Measurements from ENCODE around the gene TRANK1. TPM values are rescaled to one million over a fixed set of nuclear protein-coding genes. Genes with fewer than 3 reads are reported as not detected.
"Not testable (repeated sequence)": the region's sequence is repeated elsewhere in the genome, so short reads cannot be mapped to it uniquely, and the experiment has no call there.

TRANK1 gene
- total RNA-seq, 1 experiment from 2014 or later = 0.58 TPM

GRCh38 chr3:36957063-36957462 is 12.2 kb upstream of the TRANK1 start:
- ChIA-PET POLR2A (ENCODE audit: unreplicated experiment) (no interaction called here), CTCF (interaction anchor here (0.7 to 1.1 kb wide), 2 partner anchors 64 to 188 kb away, joined by 3 to 5 read pairs; no protein-coding TSS in a partner anchor)
- Histone ChIP-seq H3K27me3 (ENCODE audit: low read length) (no peaks in the 10 kb centered on the region), H3K36me3 (ENCODE audit: low read depth, low read length) (no peaks in the 10 kb centered on the region), H3K4me3 (ENCODE audit: low read length) (no peak overlapping the region), H3K27ac (ENCODE audit: low read length) (peak overlapping the region; percentile 77), H3K79me2 (ENCODE audit: low read length) (no peaks in the 10 kb centered on the region), H3K9me3 (ENCODE audit: low read length) (no peaks in the 10 kb centered on the region), H3K9ac (ENCODE audit: low read length) (no peak overlapping the region), H3K4me2 (ENCODE audit: low read length) (peak overlapping the region; percentile 74; the same call in 1 of the 2 replicates), H4K20me1 (ENCODE audit: low read length) (no peaks in the 10 kb centered on the region), H3K4me1 (ENCODE audit: insufficient read depth, low read length) (peaks cover 35% of the 10 kb centered on the region), H2AFZ (ENCODE audit: low read length) (no peak overlapping the region), H3F3A (ENCODE audit: low read length, unreplicated experiment) (peaks cover 3% of the 10 kb centered on the region), H3K9me2 (replicated peaks; ENCODE audit: low read length) (no peaks in the 10 kb centered on the region)
- ATAC-seq (no peak), DNase-seq (no peak)
- no TSS peak for BruUV-seq (replicated peaks)
- TF ChIP-seq EZH2phosphoT487 (IDR thresholded peaks at IDR 0.05; ENCODE audit: borderline replicate concordance, low read length) = no peak
- TF ChIP-seq, protein P1, sequence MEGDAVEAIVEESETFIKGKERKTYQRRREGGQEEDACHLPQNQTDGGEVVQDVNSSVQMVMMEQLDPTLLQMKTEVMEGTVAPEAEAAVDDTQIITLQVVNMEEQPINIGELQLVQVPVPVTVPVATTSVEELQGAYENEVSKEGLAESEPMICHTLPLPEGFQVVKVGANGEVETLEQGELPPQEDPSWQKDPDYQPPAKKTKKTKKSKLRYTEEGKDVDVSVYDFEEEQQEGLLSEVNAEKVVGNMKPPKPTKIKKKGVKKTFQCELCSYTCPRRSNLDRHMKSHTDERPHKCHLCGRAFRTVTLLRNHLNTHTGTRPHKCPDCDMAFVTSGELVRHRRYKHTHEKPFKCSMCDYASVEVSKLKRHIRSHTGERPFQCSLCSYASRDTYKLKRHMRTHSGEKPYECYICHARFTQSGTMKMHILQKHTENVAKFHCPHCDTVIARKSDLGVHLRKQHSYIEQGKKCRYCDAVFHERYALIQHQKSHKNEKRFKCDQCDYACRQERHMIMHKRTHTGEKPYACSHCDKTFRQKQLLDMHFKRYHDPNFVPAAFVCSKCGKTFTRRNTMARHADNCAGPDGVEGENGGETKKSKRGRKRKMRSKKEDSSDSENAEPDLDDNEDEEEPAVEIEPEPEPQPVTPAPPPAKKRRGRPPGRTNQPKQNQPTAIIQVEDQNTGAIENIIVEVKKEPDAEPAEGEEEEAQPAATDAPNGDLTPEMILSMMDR (conservative IDR thresholded peaks at IDR 0.05; ENCODE audit: low read depth, low read length) = peak; percentile 33; the same call in 1 of the 2 replicates
- intact Hi-C loops (cut with micrococcal nuclease) = no loop called here

GRCh38 chr3:36956155-36956554 is 11.3 kb upstream of the TRANK1 start:
- ATAC-seq = no peak
- no peak overlapping the region for H3K4me2 ChIP-seq (ENCODE audit: low read length)
- H2AFZ ChIP-seq (ENCODE audit: low read length) = no peak overlapping the region
- H3K36me3 ChIP-seq (ENCODE audit: low read depth, low read length) = no peaks in the 10 kb centered on the region
- H3K4me1 ChIP-seq (ENCODE audit: insufficient read depth, low read length) = peaks cover 35% of the 10 kb centered on the region
- no TSS peak for BruUV-seq (replicated peaks)
- ChIA-PET CTCF (no interaction called here), POLR2A (ENCODE audit: unreplicated experiment) (no interaction called here)
- intact Hi-C loops (cut with micrococcal nuclease) = no loop called here
- no peak for DNase-seq
- no peaks in the 10 kb centered on the region for H3K79me2 ChIP-seq (ENCODE audit: low read length)
- no peaks in the 10 kb centered on the region for H3K9me3 ChIP-seq (ENCODE audit: low read length)
- no peaks in the 10 kb centered on the region for H3K27me3 ChIP-seq (ENCODE audit: low read length)
- H3K27ac ChIP-seq (ENCODE audit: low read length) = no peak overlapping the region
- peaks cover 3% of the 10 kb centered on the region for H3F3A ChIP-seq (ENCODE audit: low read length, unreplicated experiment)
- no peaks in the 10 kb centered on the region for H4K20me1 ChIP-seq (ENCODE audit: low read length)
- TF ChIP-seq, protein P1 (conservative IDR thresholded peaks at IDR 0.05; ENCODE audit: low read depth, low read length) = no peak
- TF ChIP-seq EZH2 (IDR thresholded peaks at IDR 0.05; ENCODE audit: low read length, unreplicated experiment) (no peak), EZH2phosphoT487 (IDR thresholded peaks at IDR 0.05; ENCODE audit: borderline replicate concordance, low read length) (no peak)
- H3K9ac ChIP-seq (ENCODE audit: low read length) = no peak overlapping the region
- no peak overlapping the region for H3K4me3 ChIP-seq (ENCODE audit: low read length)
- H3K9me2 ChIP-seq (replicated peaks; ENCODE audit: low read length) = no peaks in the 10 kb centered on the region

- Histone ChIP-seq H3K79me2 (ENCODE audit: low read length) (no peaks in the 10 kb centered on the region), H3K27ac (ENCODE audit: low read length) (no peak overlapping the region), H3K36me3 (ENCODE audit: low read depth, low read length) (no peaks in the 10 kb centered on the region), H3K9me3 (ENCODE audit: low read length) (no peaks in the 10 kb centered on the region), H3K4me3 (ENCODE audit: low read length) (no peak overlapping the region), H3K4me2 (ENCODE audit: low read length) (no peak overlapping the region), H3F3A (ENCODE audit: low read length, unreplicated experiment) (peaks cover 3% of the 10 kb centered on the region), H3K27me3 (ENCODE audit: low read length) (no peaks in the 10 kb centered on the region), H4K20me1 (ENCODE audit: low read length) (no peaks in the 10 kb centered on the region), H3K4me1 (ENCODE audit: insufficient read depth, low read length) (peaks cover 24% of the 10 kb centered on the region), H3K9ac (ENCODE audit: low read length) (no peak overlapping the region), H2AFZ (ENCODE audit: low read length) (no peak overlapping the region), H3K9me2 (replicated peaks; ENCODE audit: low read length) (no peaks in the 10 kb centered on the region)
- CTCF ChIA-PET = no interaction called here
- TF ChIP-seq EZH2phosphoT487 (IDR thresholded peaks at IDR 0.05; ENCODE audit: borderline replicate concordance, low read length) (no peak), EZH2 (IDR thresholded peaks at IDR 0.05; ENCODE audit: low read length, unreplicated experiment) (no peak)
- TF ChIP-seq, protein P1 (conservative IDR thresholded peaks at IDR 0.05; ENCODE audit: low read depth, low read length) = no peak
- ATAC-seq (no peak), DNase-seq (peak; percentile 27)
- no TSS peak for BruUV-seq (replicated peaks)
- intact Hi-C loops (cut with micrococcal nuclease) = no loop called here
- POLR2A ChIA-PET (ENCODE audit: unreplicated experiment) = no interaction called here
Measured at GRCh38 chr3:36954452-36955134, 9.7 kb upstream of the TRANK1 start.

DNA sequence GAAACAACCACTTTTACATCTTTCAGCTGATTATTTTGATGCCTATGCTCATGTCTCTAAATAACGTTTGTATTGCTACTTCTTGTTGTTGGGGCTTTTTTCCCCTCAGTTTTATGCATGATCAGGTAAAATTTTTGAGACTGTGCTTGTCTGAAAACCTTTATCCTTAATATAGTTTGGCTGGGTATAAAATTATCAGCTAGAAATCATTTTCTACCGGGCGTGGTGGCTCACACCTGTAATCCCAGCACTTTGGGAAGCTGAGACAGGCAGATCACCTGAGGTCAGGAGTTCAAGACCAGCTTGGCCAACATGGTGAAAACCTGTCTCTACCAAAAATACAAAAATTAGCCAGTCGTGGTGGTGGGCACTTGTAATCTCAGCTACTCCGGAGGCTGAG is 3.0 kb upstream of the TRANK1 start:
- H3K27me3 ChIP-seq (ENCODE audit: low read length); H3K27ac ChIP-seq (ENCODE audit: low read length); BruUV-seq (replicated peaks): not testable (repeated sequence)

More for the DNA sequence above, 3.0 kb upstream of the TRANK1 start:
- DNase-seq; H2AFZ ChIP-seq (ENCODE audit: low read length); H3F3A ChIP-seq (ENCODE audit: low read length, unreplicated experiment); intact Hi-C loops (cut with micrococcal nuclease); H3K9ac ChIP-seq (ENCODE audit: low read length); H3K79me2 ChIP-seq (ENCODE audit: low read length); H3K36me3 ChIP-seq (ENCODE audit: low read depth, low read length); H3K4me3 ChIP-seq (ENCODE audit: low read length); CTCF ChIA-PET; POLR2A ChIA-PET (ENCODE audit: unreplicated experiment); H4K20me1 ChIP-seq (ENCODE audit: low read length); H3K9me3 ChIP-seq (ENCODE audit: low read length); H3K9me2 ChIP-seq (replicated peaks; ENCODE audit: low read length); ATAC-seq; H3K4me2 ChIP-seq (ENCODE audit: low read length); H3K4me1 ChIP-seq (ENCODE audit: insufficient read depth, low read length): not testable (repeated sequence)
